HFFc6 (cell line): ENCODE measurements around the gene KIF17. TPM values are rescaled to one million over a fixed set of nuclear protein-coding genes. Genes with fewer than 3 reads are reported as not detected.
"Not testable (repeated sequence)": the region's sequence is repeated elsewhere in the genome, so short reads cannot be mapped to it uniquely, and the experiment has no call there.

ENCODE experiments used
- DNase-seq: peaks from one replicate; pipeline ENCODE4 v3.0.0-alpha.2; 2018
- H3K27ac Mint-ChIP-seq: 2 replicates; pipeline ENCODE4 v1.8.0; 2020; ENCODE audit warnings: mild to moderate bottlenecking, mixed read lengths
- H3K27me3 Mint-ChIP-seq: 2 replicates; pipeline ENCODE4 v1.8.0; 2021; ENCODE audit warnings: mild to moderate bottlenecking, moderate library complexity, mixed read lengths; ENCODE audit not compliant: insufficient read depth
- H3K36me3 Mint-ChIP-seq: 2 replicates; pipeline ENCODE4 v1.8.0; 2021; ENCODE audit warnings: low read depth, mixed read lengths
- H3K4me1 Mint-ChIP-seq: 2 replicates; pipeline ENCODE4 v1.8.0; 2020; ENCODE audit warnings: low read depth, mixed read lengths
- H3K4me3 Mint-ChIP-seq: 2 replicates; pipeline ENCODE4 v1.8.0; 2020; ENCODE audit warnings: mild to moderate bottlenecking, moderate library complexity, mixed read lengths
- H3K9me3 Mint-ChIP-seq: 2 replicates; pipeline ENCODE4 v1.8.0; 2020; ENCODE audit warnings: mild to moderate bottlenecking, mixed read lengths
- total RNA-seq, 6 experiments: library from RNA; stranded (reverse); fragmentation: NEBNext Ultra II Directional; extraction: Animal tissue kit (Norgen Biotek cat#: 25700); gene quantifications; 2 replicates in 1 of 6; 3 replicates in 5 of 6; pipeline ENCODE4 v1.2.3, GENCODE V29; 2021
- TF ChIP-seq, protein P1 (sequence below): fragments of 200-600 bp; sonication (generic); IDR thresholded peaks from 2 replicates; pipeline ENCODE4 v1.5.0; 2021; ENCODE audit warnings: antibody characterized with exemption, mild to moderate bottlenecking

The KIF17 gene
- total RNA-seq, 6 experiments from 2014 or later = 5.8 to 8.1 (median 7.4) TPM

GRCh38 chr1:20723159-20723536 lies 5.3 kb upstream of the KIF17 start:
- H3K27me3 Mint-ChIP-seq = peaks cover 1% of the 10 kb centered on the region; the same call in 1 of the 2 replicates
- H3K27ac Mint-ChIP-seq = no peak overlapping the region
- H3K4me1 Mint-ChIP-seq = peaks cover 9% of the 10 kb centered on the region
- peaks cover 13% of the 10 kb centered on the region for H3K36me3 Mint-ChIP-seq
- H3K9me3 Mint-ChIP-seq = peaks cover 6% of the 10 kb centered on the region
- TF ChIP-seq, protein P1, sequence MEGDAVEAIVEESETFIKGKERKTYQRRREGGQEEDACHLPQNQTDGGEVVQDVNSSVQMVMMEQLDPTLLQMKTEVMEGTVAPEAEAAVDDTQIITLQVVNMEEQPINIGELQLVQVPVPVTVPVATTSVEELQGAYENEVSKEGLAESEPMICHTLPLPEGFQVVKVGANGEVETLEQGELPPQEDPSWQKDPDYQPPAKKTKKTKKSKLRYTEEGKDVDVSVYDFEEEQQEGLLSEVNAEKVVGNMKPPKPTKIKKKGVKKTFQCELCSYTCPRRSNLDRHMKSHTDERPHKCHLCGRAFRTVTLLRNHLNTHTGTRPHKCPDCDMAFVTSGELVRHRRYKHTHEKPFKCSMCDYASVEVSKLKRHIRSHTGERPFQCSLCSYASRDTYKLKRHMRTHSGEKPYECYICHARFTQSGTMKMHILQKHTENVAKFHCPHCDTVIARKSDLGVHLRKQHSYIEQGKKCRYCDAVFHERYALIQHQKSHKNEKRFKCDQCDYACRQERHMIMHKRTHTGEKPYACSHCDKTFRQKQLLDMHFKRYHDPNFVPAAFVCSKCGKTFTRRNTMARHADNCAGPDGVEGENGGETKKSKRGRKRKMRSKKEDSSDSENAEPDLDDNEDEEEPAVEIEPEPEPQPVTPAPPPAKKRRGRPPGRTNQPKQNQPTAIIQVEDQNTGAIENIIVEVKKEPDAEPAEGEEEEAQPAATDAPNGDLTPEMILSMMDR = no peak
- no peak overlapping the region for H3K4me3 Mint-ChIP-seq
- DNase-seq = no peak

- Mint-ChIP-seq H3K9me3 (peaks cover 6% of the 10 kb centered on the region), H3K27me3 (peaks cover 1% of the 10 kb centered on the region; the same call in 1 of the 2 replicates), H3K4me3 (no peak overlapping the region), H3K36me3 (peaks cover 13% of the 10 kb centered on the region), H3K4me1 (peaks cover 14% of the 10 kb centered on the region), H3K27ac (no peak overlapping the region)
- DNase-seq = no peak
- TF ChIP-seq, protein P1 = no peak
Measured at GRCh38 chr1:20721117-20722061, 3.6 kb upstream of the KIF17 start.

DNA sequence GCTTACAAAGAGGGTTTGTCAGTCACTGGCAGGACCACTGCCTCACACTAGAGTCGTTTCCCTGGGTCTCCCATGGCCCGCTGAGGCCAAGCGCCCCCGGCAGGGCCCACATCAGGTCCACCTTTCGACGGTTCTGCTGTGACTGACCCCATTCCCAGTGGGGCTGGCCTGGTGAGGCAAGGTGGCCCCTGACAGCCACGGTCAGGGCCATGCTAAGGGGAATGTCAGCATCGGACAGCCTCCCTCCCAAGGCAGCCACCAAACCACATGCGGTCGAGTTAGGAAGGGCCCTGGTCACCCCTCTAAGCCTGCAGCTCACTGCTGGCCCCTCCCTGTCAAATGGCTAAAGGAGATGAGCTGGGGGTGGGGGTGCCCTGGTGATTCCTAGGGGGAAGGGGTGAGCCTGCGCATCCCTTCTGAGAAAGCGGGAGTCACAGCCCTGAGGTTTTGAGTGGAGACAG lies 2.9 kb upstream of the KIF17 start:
- H3K27ac Mint-ChIP-seq = no peak overlapping the region
- H3K9me3 Mint-ChIP-seq = peaks cover 6% of the 10 kb centered on the region
- H3K27me3 Mint-ChIP-seq = peaks cover 1% of the 10 kb centered on the region; the same call in 1 of the 2 replicates
- H3K4me3 Mint-ChIP-seq = no peak overlapping the region
- TF ChIP-seq, protein P1 = no peak
- peaks cover 16% of the 10 kb centered on the region for H3K4me1 Mint-ChIP-seq
- no peak for DNase-seq
- peaks cover 13% of the 10 kb centered on the region for H3K36me3 Mint-ChIP-seq

DNA sequence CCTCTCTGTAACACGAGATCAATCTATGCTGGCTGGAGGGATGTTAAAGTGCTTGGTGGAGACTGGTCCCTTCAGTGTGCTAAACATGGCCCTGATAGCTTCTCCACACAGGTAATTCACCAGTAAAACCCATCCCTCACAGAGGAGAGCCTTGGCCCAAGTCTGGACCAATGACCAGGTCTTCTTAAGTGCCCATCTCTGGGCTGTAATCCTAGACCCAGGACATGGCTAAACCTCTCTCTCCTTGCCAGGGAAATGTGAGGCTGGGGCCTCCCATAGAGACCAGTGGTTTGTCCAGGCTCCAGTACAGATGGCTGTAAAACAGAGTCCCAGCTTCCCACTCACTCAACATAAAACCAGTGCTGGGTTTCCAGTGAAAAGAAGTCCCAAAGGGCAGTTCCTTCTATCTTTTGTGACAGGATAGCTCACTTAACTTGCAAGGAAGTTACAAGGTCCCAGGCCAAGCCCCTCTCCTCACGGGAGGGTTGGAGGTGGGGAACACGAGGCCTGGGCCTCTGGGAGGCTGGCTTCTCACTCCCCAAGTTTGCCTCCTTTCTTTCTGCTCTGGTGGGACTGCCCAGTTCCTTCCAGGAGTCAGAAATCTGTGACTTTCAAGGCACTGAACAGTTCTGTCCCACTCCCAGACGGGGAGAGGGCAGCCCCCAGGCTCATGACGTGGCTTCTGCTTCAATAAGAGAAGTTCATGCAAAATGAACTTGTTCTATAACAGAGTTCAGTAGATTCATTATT lies 2.2 kb upstream of the KIF17 start:
- Mint-ChIP-seq H3K27ac (no peak overlapping the region), H3K27me3 (peaks cover 1% of the 10 kb centered on the region; the same call in 1 of the 2 replicates), H3K9me3 (0 out of 2 replicates have a peak, but pooled peaks cover under 1% of the 10 kb centered on the region), H3K36me3 (peaks cover 9% of the 10 kb centered on the region), H3K4me1 (peaks cover 12% of the 10 kb centered on the region), H3K4me3 (no peak overlapping the region)
- no peak for DNase-seq
- TF ChIP-seq, protein P1 = no peak

DNA sequence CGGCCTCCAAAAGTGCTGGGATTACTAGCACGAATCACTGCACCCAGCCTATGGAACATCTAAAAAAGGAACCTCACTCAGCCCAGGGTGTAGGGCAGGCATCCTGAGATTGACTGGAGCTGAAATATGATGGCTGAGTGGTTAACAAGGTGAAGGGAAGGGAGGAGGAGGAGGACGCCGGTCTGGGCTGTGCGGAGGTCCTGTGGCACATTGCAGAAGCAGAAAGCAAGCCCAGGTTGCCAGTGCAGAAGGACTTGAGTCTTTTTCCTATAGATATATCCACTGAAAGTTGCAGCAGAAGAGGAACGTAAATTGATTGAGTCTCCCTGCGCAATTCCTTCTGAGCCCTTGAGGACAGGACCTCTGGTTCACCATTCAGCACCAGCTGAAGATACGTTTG lies 1.5 kb upstream of the KIF17 start:
- Mint-ChIP-seq H3K27ac (no peak overlapping the region), H3K4me3 (no peak overlapping the region), H3K27me3 (peaks cover 1% of the 10 kb centered on the region; the same call in 1 of the 2 replicates), H3K9me3 (no peaks in the 10 kb centered on the region), H3K36me3 (peaks cover 4% of the 10 kb centered on the region; the same call in 1 of the 2 replicates), H3K4me1 (peaks cover 8% of the 10 kb centered on the region; the same call in 1 of the 2 replicates)
- TF ChIP-seq, protein P1 = no peak
- DNase-seq = no peak

GRCh38 chr1:20718343-20718882 lies 606 bp upstream of the KIF17 start:
- DNase-seq, H3K36me3 Mint-ChIP-seq, H3K9me3 Mint-ChIP-seq, H3K4me1 Mint-ChIP-seq, H3K27me3 Mint-ChIP-seq: not testable (repeated sequence)
- Mint-ChIP-seq H3K27ac (peak overlapping the region; percentile 49), H3K4me3 (peak overlapping the region; percentile 61)
